Mammary epithelial cell (primary cell): ENCODE data around the gene ANXA9.

ENCODE experiments used
- CTCF ChIP-seq, 2 donors: IDR thresholded peaks in 1 of 2; conservative IDR thresholded peaks in 1 of 2; 2 replicates each; pipeline ENCODE4 v1.5.1; 2011 to 2012; ENCODE audit warnings: inconsistent platforms in 2 of 2, low read length in 2 of 2, mild to moderate bottlenecking in 2 of 2, control low read depth in 1 of 2, low read depth in 1 of 2; ENCODE audit not compliant: insufficient read depth in 1 of 2; ENCODE audit errors: extremely low read depth in 1 of 2
- EZH2 ChIP-seq: IDR thresholded peaks from 2 replicates; pipeline ENCODE4 v1.6.1; 2012; ENCODE audit warnings: low read length, inconsistent platforms, borderline replicate concordance

- TF ChIP-seq CTCF (conservative IDR thresholded peaks at IDR 0.05 in 1 of 2, IDR thresholded peaks at IDR 0.05 in 1 of 2; ENCODE audit: extremely low read depth in 1 of 2, insufficient read depth in 1 of 2, low read depth in 1 of 2, low read length in 2 of 2) = peak; percentile 77 to 86
- no peak for TF ChIP-seq EZH2
Observed at GRCh38 chr1:151024540-151025146, 42.6 kb downstream of the ANXA9 start.
